Hepatocyte (in vitro differentiated cells): ENCODE results near the gene RAB11FIP4. TPM values are rescaled to one million over a fixed set of nuclear protein-coding genes. Genes with fewer than 3 reads are reported as not detected.
A peak's percentile ranks its signal among the peaks of the same experiment; 100 is the strongest.

Source experiments
- DNase-seq: peaks from one replicate; pipeline ENCODE4 v3.0.0-alpha.2; 2016; ENCODE audit warnings: low spot score
- H2AFZ ChIP-seq: fragments of 200-600 bp; sonication (generic); 2 replicates; pipeline ENCODE4 v1.6.0; 2016; ENCODE audit warnings: antibody characterized with exemption, mild to moderate bottlenecking
- H3K27ac ChIP-seq: fragments of 200-600 bp; sonication (generic); 2 replicates; pipeline ENCODE4 v1.5.1; 2016; ENCODE audit warnings: mild to moderate bottlenecking
- H3K27me3 ChIP-seq: fragments of 200-600 bp; sonication (generic); 2 replicates; pipeline ENCODE4 v1.6.1; 2016
- H3K36me3 ChIP-seq: fragments of 200-600 bp; sonication (generic); replicated peaks from 2 replicates; pipeline ENCODE4 v1.5.1; 2016; ENCODE audit warnings: low read depth; ENCODE audit not compliant: insufficient read depth
- H3K4me1 ChIP-seq: fragments of 200-600 bp; sonication (generic); 2 replicates; pipeline ENCODE4 v1.5.1; 2016; ENCODE audit warnings: mild to moderate bottlenecking, moderate library complexity; ENCODE audit not compliant: insufficient read depth
- H3K4me2 ChIP-seq: fragments of 200-600 bp; sonication (generic); 2 replicates; pipeline ENCODE4 v1.6.0; 2016
- H3K4me3 ChIP-seq: fragments of 200-600 bp; sonication (generic); 2 replicates; pipeline ENCODE4 v1.5.1; 2016; ENCODE audit warnings: mild to moderate bottlenecking
- H3K79me2 ChIP-seq: fragments of 200-600 bp; sonication (generic); 2 replicates; pipeline ENCODE4 v1.6.0; 2017; ENCODE audit warnings: mild to moderate bottlenecking
- H3K9me2 ChIP-seq: fragments of 200-600 bp; sonication (generic); replicated peaks from 2 replicates; pipeline ENCODE4 v1.6.0; 2017; ENCODE audit warnings: mild to moderate bottlenecking; ENCODE audit not compliant: insufficient read depth
- H3K9me3 ChIP-seq: fragments of 200-600 bp; sonication (generic); 2 replicates; pipeline ENCODE4 v1.5.1; 2016; ENCODE audit warnings: low read depth, mild to moderate bottlenecking
- H4K20me1 ChIP-seq: fragments of 200-600 bp; sonication (generic); 2 replicates; pipeline ENCODE4 v1.6.0; 2016; ENCODE audit warnings: mild to moderate bottlenecking; ENCODE audit not compliant: insufficient read depth, poor library complexity, severe bottlenecking
- EZH2 ChIP-seq: fragments of 200-600 bp; sonication (generic); IDR thresholded peaks from 2 replicates; pipeline ENCODE4 v1.6.1; 2016; ENCODE audit warnings: antibody characterized with exemption, mild to moderate bottlenecking, borderline replicate concordance
- EZH2phosphoT487 ChIP-seq: fragments of 200-600 bp; sonication (generic); IDR thresholded peaks from one replicate; pipeline ENCODE4 v1.6.1; 2018; ENCODE audit warnings: antibody characterized with exemption, mild to moderate bottlenecking, low read depth, moderate library complexity; ENCODE audit not compliant: unreplicated experiment, severe bottlenecking
- WGBS: methylation state at CpG from one replicate; pipeline ENCODE4 v1.1.6; 2016; ENCODE audit warnings: low lambda C conversion rate; ENCODE audit errors: missing lambda C conversion rate; 5-methylcytosine and 5-hydroxymethylcytosine counted together
- polyA plus RNA-seq: library from polyadenylated mRNA; unstranded; fragments of >200 nt; fragmentation: Nextera tagmentation; extraction: Ambion mirVana; gene quantifications from 2 replicates; pipeline ENCODE4 v1.2.1, GENCODE V29; 2016
- total RNA-seq: library from RNA; depleted of rRNA; stranded (reverse); fragments of >200 nt; gene quantifications from 2 replicates; pipeline ENCODE4 v1.2.3, GENCODE V29; 2014
- TF ChIP-seq, protein P1 (sequence below): fragments of 200-600 bp; sonication (generic); IDR thresholded peaks from 2 replicates; pipeline ENCODE4 v1.5.1; 2016; ENCODE audit warnings: antibody characterized with exemption, mild to moderate bottlenecking; ENCODE audit not compliant: poor library complexity

RAB11FIP4 gene
- total and polyA plus RNA-seq, 2 experiments from 2014 or later, result 25.8 to 35.6 TPM

DNA sequence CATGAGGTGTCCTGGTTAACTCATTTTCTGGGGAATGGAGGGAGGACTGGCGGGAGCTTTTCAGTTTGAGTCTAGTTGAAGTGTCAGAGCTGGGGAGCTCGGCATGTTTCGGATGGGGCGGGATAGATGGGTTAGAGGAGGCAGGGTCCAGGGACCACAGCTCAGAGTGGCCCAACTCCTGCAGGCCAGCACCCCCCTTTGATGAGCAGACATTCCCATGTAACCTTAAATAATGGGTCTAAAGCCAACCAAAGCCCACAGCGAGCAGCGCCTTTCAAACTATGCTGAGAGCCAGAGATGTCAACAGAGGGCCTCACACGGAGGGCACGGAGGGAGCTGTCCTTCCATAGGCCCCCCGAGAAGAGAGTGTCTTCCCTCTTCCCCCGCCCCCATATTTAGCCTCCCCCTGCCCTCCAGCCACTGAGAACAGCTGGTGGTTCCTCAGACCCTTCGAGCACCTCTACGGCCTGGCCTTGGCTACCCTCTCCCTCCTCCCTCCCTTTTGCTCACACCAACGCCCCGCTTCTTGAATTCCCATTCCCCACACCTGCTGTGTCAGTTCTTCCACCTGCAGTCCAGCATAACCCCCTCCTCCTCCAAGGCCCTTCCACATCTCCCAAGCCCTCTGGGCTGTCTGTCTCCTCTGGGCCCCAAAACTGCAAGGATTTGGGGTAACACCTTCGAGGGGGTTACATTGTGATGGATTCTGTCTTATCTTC is 21.8 kb downstream of the RAB11FIP4 start:
- no peak overlapping the region for H3K4me2 ChIP-seq

DNA sequence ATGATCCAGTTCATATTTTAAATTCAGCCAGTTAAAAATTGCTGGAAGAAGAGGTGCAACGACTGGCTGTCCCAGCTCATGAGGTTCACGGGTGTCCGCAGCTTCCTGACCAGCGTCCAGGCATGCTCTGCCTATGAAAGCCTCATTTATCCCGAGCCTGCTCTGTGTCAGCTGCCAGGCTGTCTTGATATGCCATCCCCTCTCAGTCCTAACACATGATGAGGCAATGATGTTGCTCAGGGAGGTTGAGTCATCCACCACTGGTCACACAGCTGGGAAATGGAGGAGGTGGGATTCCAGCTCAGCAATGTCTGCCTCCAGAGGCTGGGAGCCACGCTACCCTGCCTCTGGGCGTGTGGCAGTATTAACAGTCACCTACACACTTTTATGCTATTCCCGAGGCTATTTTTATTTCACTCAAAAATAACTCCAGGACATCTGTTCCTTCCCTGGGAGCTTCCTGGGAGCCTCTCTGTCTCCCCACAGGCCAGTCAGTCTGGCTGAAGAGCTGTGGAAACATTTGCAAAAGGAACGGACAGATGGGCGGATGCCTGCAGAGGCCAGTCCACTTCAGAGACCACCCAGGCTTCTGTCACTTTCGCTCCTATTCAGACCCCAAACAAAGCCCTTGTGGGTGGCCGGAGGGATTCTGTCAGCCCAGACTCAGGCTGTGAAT is 22.5 kb downstream of the RAB11FIP4 start:
- Histone ChIP-seq H3K27ac (no peak overlapping the region), H4K20me1 (no peaks in the 10 kb centered on the region), H3K79me2 (no peaks in the 10 kb centered on the region), H2AFZ (no peak overlapping the region), H3K9me3 (no peaks in the 10 kb centered on the region), H3K27me3 (no peaks in the 10 kb centered on the region), H3K4me1 (no peaks in the 10 kb centered on the region), H3K4me3 (no peak overlapping the region), H3K36me3 (no peaks in the 10 kb centered on the region), H3K9me2 (no peaks in the 10 kb centered on the region), H3K4me2 (no peak overlapping the region)
- TF ChIP-seq EZH2phosphoT487 (no peak), EZH2 (no peak)
- TF ChIP-seq, protein P1, sequence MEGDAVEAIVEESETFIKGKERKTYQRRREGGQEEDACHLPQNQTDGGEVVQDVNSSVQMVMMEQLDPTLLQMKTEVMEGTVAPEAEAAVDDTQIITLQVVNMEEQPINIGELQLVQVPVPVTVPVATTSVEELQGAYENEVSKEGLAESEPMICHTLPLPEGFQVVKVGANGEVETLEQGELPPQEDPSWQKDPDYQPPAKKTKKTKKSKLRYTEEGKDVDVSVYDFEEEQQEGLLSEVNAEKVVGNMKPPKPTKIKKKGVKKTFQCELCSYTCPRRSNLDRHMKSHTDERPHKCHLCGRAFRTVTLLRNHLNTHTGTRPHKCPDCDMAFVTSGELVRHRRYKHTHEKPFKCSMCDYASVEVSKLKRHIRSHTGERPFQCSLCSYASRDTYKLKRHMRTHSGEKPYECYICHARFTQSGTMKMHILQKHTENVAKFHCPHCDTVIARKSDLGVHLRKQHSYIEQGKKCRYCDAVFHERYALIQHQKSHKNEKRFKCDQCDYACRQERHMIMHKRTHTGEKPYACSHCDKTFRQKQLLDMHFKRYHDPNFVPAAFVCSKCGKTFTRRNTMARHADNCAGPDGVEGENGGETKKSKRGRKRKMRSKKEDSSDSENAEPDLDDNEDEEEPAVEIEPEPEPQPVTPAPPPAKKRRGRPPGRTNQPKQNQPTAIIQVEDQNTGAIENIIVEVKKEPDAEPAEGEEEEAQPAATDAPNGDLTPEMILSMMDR, result no peak
- DNase-seq, result peak; percentile 47
- 42% methylated on average over 12 of the region's 12 CpGs for WGBS

More for the DNA sequence above, 21.8 kb downstream of the RAB11FIP4 start:
- Histone ChIP-seq H3K9me3 (no peaks in the 10 kb centered on the region), H3K4me1 (no peaks in the 10 kb centered on the region), H2AFZ (no peak overlapping the region), H3K27ac (no peak overlapping the region), H3K4me3 (no peak overlapping the region), H3K27me3 (no peaks in the 10 kb centered on the region), H4K20me1 (no peaks in the 10 kb centered on the region), H3K36me3 (no peaks in the 10 kb centered on the region), H3K9me2 (no peaks in the 10 kb centered on the region), H3K79me2 (no peaks in the 10 kb centered on the region)
- 64% methylated on average over 14 of the region's 15 CpGs for WGBS
- no peak for DNase-seq
- TF ChIP-seq, protein P1, result no peak
- TF ChIP-seq EZH2phosphoT487 (no peak), EZH2 (no peak)

DNA sequence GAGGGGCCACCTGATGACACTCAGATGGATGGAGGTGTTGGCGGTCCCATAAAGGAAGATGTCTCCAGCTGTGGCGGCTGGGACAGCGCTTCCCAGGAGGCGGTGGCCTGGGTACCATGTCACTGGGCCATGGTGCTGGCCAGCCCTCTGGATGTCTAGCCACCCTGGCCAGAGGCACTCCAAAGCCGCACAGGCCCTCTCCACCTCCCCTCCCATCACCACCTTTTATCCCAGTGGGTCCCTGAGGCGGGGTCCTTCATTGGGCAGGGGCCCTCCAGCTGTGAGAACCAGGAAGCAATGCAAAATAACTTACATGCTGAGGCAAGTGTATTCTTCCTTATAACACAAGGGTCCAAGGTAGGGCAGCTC is 23.1 kb downstream of the RAB11FIP4 start:
- no peaks in the 10 kb centered on the region for H3K9me3 ChIP-seq
- H3K79me2 ChIP-seq, result no peaks in the 10 kb centered on the region
- TF ChIP-seq EZH2 (no peak), EZH2phosphoT487 (no peak)
- TF ChIP-seq, protein P1, result no peak
- DNase-seq, result no peak
- H4K20me1 ChIP-seq, result no peaks in the 10 kb centered on the region
- WGBS, result 80% methylated on average over 6 of the region's 6 CpGs
- no peaks in the 10 kb centered on the region for H3K9me2 ChIP-seq
- no peak overlapping the region for H3K27ac ChIP-seq
- no peaks in the 10 kb centered on the region for H3K36me3 ChIP-seq
- no peak overlapping the region for H3K4me3 ChIP-seq
- H2AFZ ChIP-seq, result no peak overlapping the region
- no peak overlapping the region for H3K4me2 ChIP-seq
- no peaks in the 10 kb centered on the region for H3K4me1 ChIP-seq
- H3K27me3 ChIP-seq, result no peaks in the 10 kb centered on the region
